Loucy (cell line): ENCODE results near the gene OR6J1.
"Not testable (repeated sequence)": the region's sequence is repeated elsewhere in the genome, so short reads cannot be mapped to it uniquely, and the experiment has no call there.

Experiments used
- H2AFZ ChIP-seq: fragments of 200-600 bp; sonication (generic); 2 replicates; pipeline ENCODE4 v1.6.0; 2016; ENCODE audit warnings: antibody characterized with exemption, mild to moderate bottlenecking, low read length, moderate library complexity
- H3F3A ChIP-seq: fragments of 200-600 bp; 2 replicates; pipeline ENCODE4 v1.6.0; 2016; ENCODE audit warnings: antibody characterized with exemption, low read depth, mild to moderate bottlenecking
- H3K27me3 ChIP-seq: fragments of 200-600 bp; sonication (generic); 2 replicates; pipeline ENCODE4 v1.6.1; 2014; ENCODE audit warnings: low read length, mild to moderate bottlenecking; ENCODE audit not compliant: insufficient read depth, poor library complexity, severe bottlenecking
- H3K36me3 ChIP-seq: fragments of 200-600 bp; sonication (generic); 2 replicates; pipeline ENCODE4 v1.6.1; 2016; ENCODE audit warnings: low read length; ENCODE audit not compliant: insufficient read depth
- H3K4me1 ChIP-seq: fragments of 200-600 bp; sonication (generic); 2 replicates; pipeline ENCODE4 v1.5.1; 2014; ENCODE audit warnings: low read length, mild to moderate bottlenecking; ENCODE audit not compliant: insufficient read depth, poor library complexity, severe bottlenecking
- H3K4me2 ChIP-seq: fragments of 200-600 bp; sonication (generic); 2 replicates; pipeline ENCODE4 v1.6.0; 2014; ENCODE audit warnings: antibody characterized with exemption, low read length, low read depth, mild to moderate bottlenecking; ENCODE audit not compliant: poor library complexity, severe bottlenecking
- H3K4me3 ChIP-seq: fragments of 200-600 bp; sonication (generic); 2 replicates; pipeline ENCODE4 v1.5.1; 2014; ENCODE audit warnings: low read length, mild to moderate bottlenecking, mixed read lengths; ENCODE audit not compliant: poor library complexity, severe bottlenecking
- H3K79me2 ChIP-seq: fragments of 200-600 bp; sonication (generic); 2 replicates; pipeline ENCODE4 v1.6.1; 2014; ENCODE audit warnings: low read length; ENCODE audit not compliant: insufficient read depth
- H3K9ac ChIP-seq: fragments of 200-600 bp; sonication (generic); 2 replicates; pipeline ENCODE4 v1.6.0; 2014; ENCODE audit warnings: mild to moderate bottlenecking, low read depth, low read length, moderate library complexity; ENCODE audit not compliant: poor library complexity, severe bottlenecking
- H3K9me2 ChIP-seq: fragments of 200-600 bp; sonication (generic); replicated peaks from 2 replicates; pipeline ENCODE4 v1.6.1; 2016; ENCODE audit warnings: low read depth, low read length, mixed read lengths
- H3K9me3 ChIP-seq: fragments of 200-600 bp; sonication (generic); 2 replicates; pipeline ENCODE4 v1.6.1; 2014; ENCODE audit warnings: mild to moderate bottlenecking, antibody characterized with exemption, low read length, low read depth; ENCODE audit not compliant: insufficient read depth
- H4K20me1 ChIP-seq: fragments of 200-600 bp; sonication (generic); 2 replicates; pipeline ENCODE4 v1.6.0; 2014; ENCODE audit warnings: antibody characterized with exemption, low read length, mild to moderate bottlenecking; ENCODE audit not compliant: insufficient read depth, poor library complexity, severe bottlenecking
- CTCF ChIP-seq: fragments of 200-600 bp; sonication (generic); conservative IDR thresholded peaks from 2 replicates; pipeline ENCODE4 v1.5.1; 2014; ENCODE audit warnings: mild to moderate bottlenecking, antibody characterized with exemption, low read length
- EZH2phosphoT487 ChIP-seq: fragments of 200-600 bp; IDR thresholded peaks from 2 replicates; pipeline ENCODE4 v1.6.1; 2018; ENCODE audit warnings: antibody characterized with exemption, mild to moderate bottlenecking, moderate library complexity, borderline replicate concordance

OR6J1 gene

DNA sequence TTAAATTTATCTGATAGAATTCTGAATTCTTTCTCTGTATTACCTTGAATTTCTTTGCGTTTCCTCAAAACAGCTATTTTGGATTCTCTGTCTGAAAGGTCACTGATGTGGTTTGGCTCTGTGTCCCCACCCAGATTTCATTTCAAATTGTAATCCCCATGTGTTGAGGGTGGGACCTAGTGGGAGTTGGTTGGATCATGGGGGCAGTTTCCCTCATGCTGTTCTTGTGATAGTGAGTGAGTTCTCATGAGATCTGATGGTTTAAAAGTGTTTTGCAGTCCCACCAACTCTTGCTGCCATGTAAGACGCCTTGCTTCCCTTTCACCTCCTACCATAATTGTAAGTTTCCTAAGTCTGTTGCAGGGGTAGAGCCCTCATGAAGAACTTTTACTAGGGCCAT lies 34.1 kb upstream of the OR6J1 start:
- Histone ChIP-seq H3K4me1 (no peaks in the 10 kb centered on the region), H2AFZ (no peak overlapping the region)
- no peak for TF ChIP-seq CTCF
- TF ChIP-seq EZH2phosphoT487 = no peak

DNA sequence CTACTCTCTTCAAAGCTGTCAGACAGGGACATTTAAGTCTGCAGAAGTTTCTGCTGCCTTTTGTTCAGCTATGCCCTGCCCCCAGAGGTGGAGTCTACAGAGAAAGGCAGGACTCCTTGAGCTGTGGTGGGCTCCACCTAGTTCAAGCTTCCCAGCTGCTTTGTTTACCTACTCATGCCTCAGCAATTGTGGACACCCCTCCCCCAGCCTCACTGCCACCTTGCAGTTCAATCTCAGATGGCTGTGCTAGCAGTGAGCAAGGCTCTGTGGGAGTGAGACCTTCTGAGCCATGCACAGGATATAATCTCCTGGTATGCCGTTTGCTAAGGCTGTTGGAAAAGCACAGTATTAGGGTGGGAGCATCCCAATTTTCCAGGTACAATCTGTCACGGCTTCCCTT lies 33.4 kb upstream of the OR6J1 start:
- not testable (repeated sequence) for H3K36me3 ChIP-seq, H2AFZ ChIP-seq, H3K4me2 ChIP-seq

More for the DNA sequence above, 34.1 kb upstream of the OR6J1 start:
- H4K20me1 ChIP-seq = no peaks in the 10 kb centered on the region
- H3K36me3 ChIP-seq = no peaks in the 10 kb centered on the region
- H3K79me2 ChIP-seq = no peaks in the 10 kb centered on the region
- no peaks in the 10 kb centered on the region for H3K9me2 ChIP-seq
- H3K9ac ChIP-seq = no peak overlapping the region
- no peak overlapping the region for H3K4me2 ChIP-seq
- no peaks in the 10 kb centered on the region for H3K9me3 ChIP-seq
- no peaks in the 10 kb centered on the region for H3K27me3 ChIP-seq
- no peak overlapping the region for H3K4me3 ChIP-seq
- H3F3A ChIP-seq = no peaks in the 10 kb centered on the region

DNA sequence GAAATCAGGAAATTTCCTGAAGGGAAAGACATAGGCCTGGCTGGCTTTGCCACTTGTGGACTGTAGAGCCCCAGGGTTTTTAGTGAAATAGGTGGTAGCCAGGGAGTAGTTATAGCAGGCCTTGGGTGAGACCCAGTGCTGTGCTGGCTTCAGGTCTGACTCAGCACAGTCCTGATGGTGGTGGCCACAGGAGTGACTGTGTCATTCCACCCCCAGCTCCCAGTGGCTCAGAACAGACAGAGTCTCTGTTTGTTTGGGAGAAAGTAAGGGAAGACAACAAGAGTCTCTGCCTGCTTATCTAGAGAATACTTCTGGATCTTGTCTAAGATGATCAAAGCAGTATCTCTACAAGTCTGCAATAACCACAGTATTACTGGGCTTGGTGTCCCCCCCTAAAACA lies 27.5 kb upstream of the OR6J1 start:
- Histone ChIP-seq H2AFZ (no peak overlapping the region), H3K4me2 (no peak overlapping the region), H3K4me1 (no peaks in the 10 kb centered on the region), H3K4me3 (no peak overlapping the region), H3K36me3 (no peaks in the 10 kb centered on the region), H3K9me2 (no peaks in the 10 kb centered on the region), H3K9ac (no peak overlapping the region), H4K20me1 (no peaks in the 10 kb centered on the region), H3K27me3 (peaks cover 9% of the 10 kb centered on the region), H3F3A (no peaks in the 10 kb centered on the region), H3K9me3 (no peaks in the 10 kb centered on the region), H3K79me2 (no peaks in the 10 kb centered on the region)
- TF ChIP-seq CTCF (no peak), EZH2phosphoT487 (no peak)

More for the DNA sequence above, 33.4 kb upstream of the OR6J1 start:
- not testable (repeated sequence) for H4K20me1 ChIP-seq, H3K79me2 ChIP-seq, H3K9ac ChIP-seq, H3K9me2 ChIP-seq, H3K9me3 ChIP-seq, H3F3A ChIP-seq, H3K27me3 ChIP-seq, H3K4me3 ChIP-seq, H3K4me1 ChIP-seq

DNA sequence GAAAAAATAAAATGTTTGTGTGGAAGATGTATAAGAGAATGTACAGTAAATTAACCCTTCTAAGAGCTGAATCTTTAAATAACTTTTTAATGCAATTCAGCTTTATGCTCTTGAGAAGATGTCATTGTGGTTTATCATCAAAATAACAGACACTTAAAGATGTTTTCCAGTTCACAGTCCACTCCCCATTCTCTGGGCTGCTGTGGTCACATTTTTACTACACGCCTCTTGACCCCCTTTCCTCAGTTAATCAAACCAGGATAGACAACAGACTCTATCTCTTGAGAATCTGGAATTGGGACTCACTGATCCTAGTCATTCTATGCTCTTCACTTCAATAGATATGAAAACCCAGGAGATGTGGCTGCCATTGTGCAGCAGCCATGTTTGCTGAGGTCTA lies 24.7 kb upstream of the OR6J1 start:
- H3K9ac ChIP-seq = no peak overlapping the region
- H2AFZ ChIP-seq = no peak overlapping the region
- TF ChIP-seq CTCF (no peak), EZH2phosphoT487 (no peak)

More for the DNA sequence above, 24.7 kb upstream of the OR6J1 start:
- Histone ChIP-seq H4K20me1 (no peaks in the 10 kb centered on the region), H3K79me2 (no peaks in the 10 kb centered on the region), H3K27me3 (peaks cover 9% of the 10 kb centered on the region), H3K4me1 (no peaks in the 10 kb centered on the region), H3K4me3 (no peak overlapping the region), H3F3A (no peaks in the 10 kb centered on the region), H3K9me2 (no peaks in the 10 kb centered on the region), H3K9me3 (no peaks in the 10 kb centered on the region), H3K36me3 (no peaks in the 10 kb centered on the region), H3K4me2 (no peak overlapping the region)
